SW480 (cell line): ENCODE data around the gene IRAK3.
"Not testable (repeated sequence)": the region's sequence is repeated elsewhere in the genome, so short reads cannot be mapped to it uniquely, and the experiment has no call there.

Source experiments
- DNase-seq: peaks from one replicate; pipeline ENCODE4 v3.0.0-alpha.2; 2016; ENCODE audit warnings: low spot score

IRAK3 gene

GRCh38 chr12:66217342-66217917 is 28.4 kb downstream of the IRAK3 start:
- no peak for DNase-seq

- no peak for DNase-seq
These were observed 39.4 kb downstream of the IRAK3 start for GRCh38 chr12:66228462-66228861.

GRCh38 chr12:66232263-66232662 is 43.2 kb downstream of the IRAK3 start:
- DNase-seq: no peak

- peak; percentile 92 for DNase-seq
These were observed 45.2 kb downstream of the IRAK3 start for GRCh38 chr12:66234037-66234693.

GRCh38 chr12:66234773-66235625 is 46.0 kb downstream of the IRAK3 start:
- peak; percentile 49 for DNase-seq

- DNase-seq: peak; percentile 8
These were observed 46.7 kb downstream of the IRAK3 start for GRCh38 chr12:66235626-66236281.

- not testable (repeated sequence) for DNase-seq
These were observed 47.3 kb downstream of the IRAK3 start for GRCh38 chr12:66236282-66236675.

GRCh38 chr12:66236969-66237368 is 48.0 kb downstream of the IRAK3 start:
- DNase-seq: no peak

GRCh38 chr12:66237505-66238175 is 48.6 kb downstream of the IRAK3 start:
- no peak for DNase-seq

GRCh38 chr12:66239295-66239694 is 50.3 kb downstream of the IRAK3 start:
- DNase-seq: no peak

GRCh38 chr12:66240096-66240820 is 51.2 kb downstream of the IRAK3 start:
- DNase-seq: no peak

GRCh38 chr12:66241061-66242043 is 52.3 kb downstream of the IRAK3 start:
- peak; percentile 9 for DNase-seq

- DNase-seq: no peak
These were observed 53.3 kb downstream of the IRAK3 start for GRCh38 chr12:66242311-66242710.

GRCh38 chr12:66243911-66244310 is 54.9 kb downstream of the IRAK3 start:
- no peak for DNase-seq

- DNase-seq: no peak
These were observed 55.4 kb downstream of the IRAK3 start for GRCh38 chr12:66244446-66244845.

- DNase-seq: no peak
These were observed 58.7 kb downstream of the IRAK3 start for GRCh38 chr12:66247741-66248140.

- no peak for DNase-seq
These were observed 62.0 kb downstream of the IRAK3 start for GRCh38 chr12:66251049-66251448.

- DNase-seq: no peak
These were observed 63.8 kb downstream of the IRAK3 start for GRCh38 chr12:66252771-66253170.

GRCh38 chr12:66255737-66256136 is 66.7 kb downstream of the IRAK3 start:
- no peak for DNase-seq

GRCh38 chr12:66258011-66258410 is 69.0 kb downstream of the IRAK3 start:
- no peak for DNase-seq
